Rectal smooth muscle tissue (tissue), 1 donor: Measurements from ENCODE around the gene NPLOC4.
"Not testable (repeated sequence)": the region's sequence is repeated elsewhere in the genome, so short reads cannot be mapped to it uniquely, and the experiment has no call there.

ENCODE experiments used
- H3K27ac ChIP-seq: one replicate; pipeline ENCODE4 v1.7.0; 2013; ENCODE audit warnings: low read depth, low read length, inconsistent platforms
- H3K27me3 ChIP-seq: one replicate; pipeline ENCODE4 v1.7.0; 2013; ENCODE audit warnings: low read length; ENCODE audit not compliant: control insufficient read depth, insufficient read depth
- H3K36me3 ChIP-seq: one replicate; pipeline ENCODE4 v1.7.0; 2013; ENCODE audit warnings: low read length; ENCODE audit not compliant: control insufficient read depth, insufficient read depth
- H3K4me1 ChIP-seq: one replicate; pipeline ENCODE4 v1.7.0; 2013; ENCODE audit warnings: low read length; ENCODE audit not compliant: control insufficient read depth, insufficient read depth
- H3K4me3 ChIP-seq: one replicate; pipeline ENCODE4 v1.7.0; 2013; ENCODE audit warnings: low read length
- H3K9ac ChIP-seq: one replicate; pipeline ENCODE4 v1.7.0; 2013; ENCODE audit warnings: low read length

Gene NPLOC4

DNA sequence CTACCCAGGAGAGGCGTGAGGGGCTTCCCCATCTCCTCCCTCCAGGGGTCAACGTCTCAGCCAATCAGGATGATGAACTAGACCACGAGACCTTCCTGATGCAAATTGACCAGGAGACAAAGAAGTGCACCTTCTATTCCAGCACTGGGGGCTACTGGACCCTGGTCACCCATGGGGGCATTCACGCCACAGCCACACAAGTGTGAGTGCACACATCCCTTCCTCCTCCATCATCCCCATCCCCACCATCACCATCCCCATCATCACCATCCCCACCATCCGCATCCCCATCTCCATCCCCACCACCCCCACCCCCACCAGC lies 101.9 kb downstream of the NPLOC4 start:
- peaks cover 28% of the 10 kb centered on the region for H3K27me3 ChIP-seq
- H3K4me1 ChIP-seq, result no peaks in the 10 kb centered on the region

GRCh38 chr17:81534157-81535006 lies 102.5 kb downstream of the NPLOC4 start:
- H3K4me3 ChIP-seq, result no peak overlapping the region
- no peak overlapping the region for H3K9ac ChIP-seq
- H3K27me3 ChIP-seq, result peaks cover 30% of the 10 kb centered on the region
- H3K27ac ChIP-seq, result no peak overlapping the region
- no peaks in the 10 kb centered on the region for H3K36me3 ChIP-seq
- H3K4me1 ChIP-seq, result no peaks in the 10 kb centered on the region

More for the DNA sequence above, 101.9 kb downstream of the NPLOC4 start:
- peaks cover 3% of the 10 kb centered on the region for H3K36me3 ChIP-seq
- no peak overlapping the region for H3K4me3 ChIP-seq
- no peak overlapping the region for H3K27ac ChIP-seq
- no peak overlapping the region for H3K9ac ChIP-seq

- H3K27ac ChIP-seq, result no peak overlapping the region
- no peak overlapping the region for H3K9ac ChIP-seq
- H3K4me1 ChIP-seq, result no peaks in the 10 kb centered on the region
- H3K36me3 ChIP-seq, result no peaks in the 10 kb centered on the region
- H3K4me3 ChIP-seq, result no peak overlapping the region
- H3K27me3 ChIP-seq, result peaks cover 36% of the 10 kb centered on the region
These were observed 103.4 kb downstream of the NPLOC4 start for GRCh38 chr17:81533339-81534141.

DNA sequence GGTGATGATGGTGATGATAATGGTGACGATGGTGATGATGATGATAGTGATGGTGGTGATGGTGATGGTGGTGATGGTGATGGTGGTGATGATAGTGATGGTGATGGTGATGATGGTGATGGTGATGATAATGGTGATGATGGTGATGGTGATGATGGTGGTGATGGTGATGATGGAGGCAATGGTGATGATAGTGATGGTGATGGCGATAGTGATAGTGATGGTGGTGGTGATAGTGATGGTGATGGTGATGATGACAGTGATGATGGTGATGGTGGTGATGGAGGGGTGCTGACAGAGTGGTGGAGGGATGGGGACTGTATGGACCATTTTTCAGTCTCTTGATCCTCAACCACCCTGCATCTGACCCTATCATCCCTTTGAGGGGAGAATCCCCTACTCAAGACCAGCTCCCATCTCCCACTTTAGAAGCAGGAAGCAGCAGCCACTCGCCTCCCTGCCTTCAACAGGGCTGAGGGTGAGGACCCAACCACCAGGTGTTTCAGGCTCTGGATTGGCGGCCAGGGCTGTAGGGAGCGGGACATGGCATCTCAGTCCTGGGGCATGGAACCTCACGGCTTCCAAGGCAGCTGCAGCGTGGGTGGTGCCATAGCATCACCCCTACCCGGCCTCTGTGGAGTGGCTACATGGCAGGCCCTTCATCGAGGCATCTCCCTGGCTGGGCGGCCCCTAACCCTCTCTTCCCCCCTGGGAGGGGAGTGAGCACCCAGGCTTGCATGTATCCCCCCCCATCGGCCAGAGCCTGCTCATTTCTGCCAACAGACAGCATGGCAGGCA lies 104.2 kb downstream of the NPLOC4 start:
- Histone ChIP-seq H3K36me3 (no peaks in the 10 kb centered on the region), H3K4me1 (no peaks in the 10 kb centered on the region), H3K9ac (no peak overlapping the region), H3K4me3 (no peak overlapping the region), H3K27ac (no peak overlapping the region), H3K27me3 (peaks cover 36% of the 10 kb centered on the region)

DNA sequence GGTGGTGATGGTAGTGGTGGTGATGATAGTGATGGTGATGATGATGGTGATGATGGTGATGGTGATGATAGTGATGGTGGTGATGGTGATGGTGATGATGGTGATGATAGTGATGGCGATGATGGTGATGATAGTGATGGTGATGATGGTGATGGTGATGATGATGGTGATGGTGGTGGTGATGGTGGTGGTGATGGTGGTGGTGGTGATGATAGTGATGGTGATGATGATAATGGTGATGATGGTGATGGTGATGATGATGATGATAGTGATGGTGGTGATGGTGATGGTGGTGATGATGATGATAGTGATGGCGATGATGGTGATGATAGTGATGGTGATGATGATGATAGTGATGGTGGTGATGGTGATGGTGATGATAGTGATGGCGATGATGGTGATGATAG lies 104.9 kb downstream of the NPLOC4 start:
- not testable (repeated sequence) for H3K4me1 ChIP-seq, H3K9ac ChIP-seq, H3K27ac ChIP-seq, H3K4me3 ChIP-seq, H3K36me3 ChIP-seq
- peaks cover 38% of the 10 kb centered on the region for H3K27me3 ChIP-seq

- not testable (repeated sequence) for H3K4me1 ChIP-seq, H3K4me3 ChIP-seq, H3K27ac ChIP-seq, H3K9ac ChIP-seq, H3K36me3 ChIP-seq
- H3K27me3 ChIP-seq, result peaks cover 41% of the 10 kb centered on the region
These were observed 105.9 kb downstream of the NPLOC4 start for GRCh38 chr17:81531013-81531412.

DNA sequence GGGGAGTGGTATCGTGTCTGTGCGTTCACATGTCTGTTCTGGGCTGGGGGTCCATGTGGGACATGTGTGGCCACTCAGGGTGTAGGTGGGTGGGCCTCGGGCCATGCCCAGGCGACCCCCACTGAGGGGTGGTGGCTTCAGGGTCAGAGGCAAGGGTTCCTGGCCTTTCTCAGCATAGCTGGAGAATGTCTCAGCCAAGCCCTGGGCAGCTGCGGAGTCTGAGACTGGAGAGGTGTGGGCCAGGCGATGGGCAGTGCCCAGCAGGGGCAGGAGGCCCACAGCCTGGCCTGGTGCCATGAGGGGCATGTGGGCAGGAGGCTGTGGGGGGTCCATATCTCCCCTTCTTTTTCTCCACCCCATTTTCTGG lies 107.5 kb downstream of the NPLOC4 start:
- Histone ChIP-seq H3K36me3 (no peaks in the 10 kb centered on the region), H3K9ac (no peak overlapping the region), H3K27ac (no peak overlapping the region), H3K4me3 (no peak overlapping the region), H3K27me3 (peaks cover 30% of the 10 kb centered on the region), H3K4me1 (no peaks in the 10 kb centered on the region)

DNA sequence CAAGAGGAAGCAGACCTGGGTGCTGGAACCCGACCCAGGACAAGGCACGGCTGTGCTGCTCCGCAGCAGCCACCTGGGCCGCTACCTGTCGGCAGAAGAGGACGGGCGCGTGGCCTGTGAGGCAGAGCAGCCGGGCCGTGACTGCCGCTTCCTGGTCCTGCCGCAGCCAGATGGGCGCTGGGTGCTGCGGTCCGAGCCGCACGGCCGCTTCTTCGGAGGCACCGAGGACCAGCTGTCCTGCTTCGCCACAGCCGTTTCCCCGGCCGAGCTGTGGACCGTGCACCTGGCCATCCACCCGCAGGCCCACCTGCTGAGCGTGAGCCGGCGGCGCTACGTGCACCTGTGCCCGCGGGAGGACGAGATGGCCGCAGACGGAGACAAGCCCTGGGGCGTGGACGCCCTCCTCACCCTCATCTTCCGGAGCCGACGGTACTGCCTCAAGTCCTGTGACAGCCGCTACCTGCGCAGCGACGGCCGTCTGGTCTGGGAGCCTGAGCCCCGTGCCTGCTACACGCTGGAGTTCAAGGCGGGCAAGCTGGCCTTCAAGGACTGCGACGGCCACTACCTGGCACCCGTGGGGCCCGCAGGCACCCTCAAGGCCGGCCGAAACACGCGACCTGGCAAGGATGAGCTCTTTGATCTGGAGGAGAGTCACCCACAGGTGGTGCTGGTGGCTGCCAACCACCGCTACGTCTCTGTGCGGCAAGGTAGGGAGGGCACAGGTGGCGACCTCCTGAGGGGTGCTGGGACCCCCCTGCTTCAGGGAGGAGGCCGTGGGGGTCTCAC lies 108.1 kb downstream of the NPLOC4 start:
- H3K36me3 ChIP-seq, result no peaks in the 10 kb centered on the region
- no peaks in the 10 kb centered on the region for H3K4me1 ChIP-seq
- H3K27me3 ChIP-seq, result peaks cover 30% of the 10 kb centered on the region
- no peak overlapping the region for H3K4me3 ChIP-seq
- no peak overlapping the region for H3K9ac ChIP-seq
- no peak overlapping the region for H3K27ac ChIP-seq

GRCh38 chr17:81528384-81528650 lies 108.6 kb downstream of the NPLOC4 start:
- Histone ChIP-seq H3K4me3 (no peak overlapping the region), H3K27me3 (peaks cover 27% of the 10 kb centered on the region), H3K27ac (no peak overlapping the region), H3K4me1 (no peaks in the 10 kb centered on the region), H3K9ac (no peak overlapping the region), H3K36me3 (no peaks in the 10 kb centered on the region)

GRCh38 chr17:81527591-81528383 lies 109.1 kb downstream of the NPLOC4 start, which contains the start of gene FSCN2:
Gene FSCN2, plus strand, starts transcription at chr17:81528377. Its CDS starts 155 bp downstream, at chr17:81528532.
- Histone ChIP-seq H3K9ac (no peak within 1 kb of the TSS), H3K4me1 (no peaks in the 10 kb centered on the region), H3K27me3 (peaks cover 28% of the 10 kb centered on the region), H3K36me3 (no peaks in the 10 kb centered on the region), H3K27ac (no peak within 1 kb of the TSS), H3K4me3 (no peak within 1 kb of the TSS)

DNA sequence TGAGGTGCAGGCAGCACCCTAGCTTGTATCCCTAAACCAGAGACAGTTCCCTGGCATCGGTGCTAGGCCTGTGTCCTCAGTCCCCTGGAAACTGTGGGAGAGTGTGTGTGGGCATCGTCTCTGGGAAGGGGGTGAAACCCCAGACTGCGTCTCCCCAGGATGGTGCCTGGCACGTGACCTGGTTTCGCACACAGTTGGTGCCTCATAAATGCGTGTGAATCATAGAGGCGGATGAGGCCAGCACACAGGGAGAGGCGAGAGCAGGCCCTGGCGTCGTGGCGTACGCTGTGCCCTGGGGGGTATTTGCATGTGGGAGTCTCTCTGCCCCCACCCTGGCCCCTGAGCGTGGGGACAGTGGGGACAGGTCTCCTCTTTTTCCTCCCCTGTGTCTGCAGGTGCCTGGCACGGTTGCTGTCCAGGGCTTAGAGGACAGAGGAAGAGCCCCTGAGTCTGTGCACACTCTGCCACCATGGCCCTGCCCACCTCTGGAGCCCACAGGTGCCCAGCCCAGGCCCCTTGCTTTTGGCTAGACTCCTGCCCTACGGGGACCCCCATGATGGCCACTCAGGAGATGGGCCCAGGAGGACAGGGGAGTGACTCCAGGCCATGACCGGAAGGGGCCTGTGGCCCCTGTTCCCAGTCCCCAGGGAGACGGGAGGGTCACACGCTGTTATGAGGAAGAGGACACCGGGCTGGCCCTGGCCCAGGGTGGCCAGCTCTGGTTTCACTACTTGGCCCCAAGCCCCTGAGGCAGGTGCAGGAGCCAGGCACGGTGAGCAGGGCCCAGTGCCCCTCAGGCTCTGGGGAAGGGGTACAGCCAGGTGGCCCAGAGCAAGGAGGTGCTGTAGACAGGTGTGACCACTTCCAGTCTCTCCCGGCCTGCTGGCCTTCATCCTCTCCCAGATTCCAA lies 110.0 kb downstream of the NPLOC4 start:
- no peak overlapping the region for H3K9ac ChIP-seq
- H3K4me3 ChIP-seq, result no peak overlapping the region
- no peaks in the 10 kb centered on the region for H3K4me1 ChIP-seq
- peaks cover 32% of the 10 kb centered on the region for H3K27me3 ChIP-seq
- no peak overlapping the region for H3K27ac ChIP-seq
- no peaks in the 10 kb centered on the region for H3K36me3 ChIP-seq
